ENCODE data around the gene DMKN.
"Not testable (repeated sequence)": the region's sequence is repeated elsewhere in the genome, so short reads cannot be mapped to it uniquely, and the experiment has no call there.

The DMKN gene

DNA sequence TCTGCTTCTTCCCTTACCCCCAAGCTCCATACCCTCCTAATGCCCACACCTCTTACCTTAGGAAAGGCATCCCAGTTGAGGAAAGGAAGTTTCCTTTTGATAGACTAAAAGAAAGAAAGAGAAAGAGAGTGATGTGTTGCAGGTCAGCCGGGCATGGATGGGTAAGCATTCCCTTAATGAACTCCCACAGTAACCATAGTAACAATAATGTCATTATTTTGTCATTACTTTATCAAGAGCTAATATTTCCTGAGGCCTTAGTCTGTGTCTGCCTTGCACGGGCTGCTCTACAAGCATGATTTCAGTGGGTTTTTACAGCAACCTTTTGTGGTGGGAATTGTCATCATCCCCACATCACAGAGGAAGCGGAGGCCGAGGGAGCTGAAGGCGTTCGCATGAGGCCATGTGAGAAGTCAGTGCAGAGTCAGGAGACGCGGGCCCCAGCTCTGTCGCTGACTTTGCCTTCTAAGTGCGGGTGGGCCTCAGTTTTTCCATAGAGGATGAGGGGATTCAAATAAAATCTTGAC, 25.7 kb downstream of the DMKN start:
- DNase-seq (ENCODE audit: low read depth), result no peak
- no peak for TF ChIP-seq CTCF (IDR thresholded peaks at IDR 0.05; ENCODE audit: insufficient read depth, low read depth, low read length, missing control alignments)
- H3K4me3 ChIP-seq (ENCODE audit: low read length), result no peak overlapping the region

- no peak overlapping the region for H3K4me3 ChIP-seq (ENCODE audit: low read length)
- DNase-seq (ENCODE audit: low read depth), result no peak
- TF ChIP-seq CTCF (IDR thresholded peaks at IDR 0.05; ENCODE audit: insufficient read depth, low read depth, low read length, missing control alignments), result no peak
Measured at GRCh38 chr19:35486268-35486708, 27.2 kb downstream of the DMKN start.

- no peak overlapping the region for H3K4me3 ChIP-seq (ENCODE audit: low read length)
- TF ChIP-seq CTCF (IDR thresholded peaks at IDR 0.05; ENCODE audit: insufficient read depth, low read depth, low read length, missing control alignments), result no peak
- DNase-seq (ENCODE audit: low read depth), result no peak
Measured at GRCh38 chr19:35484252-35485036, 29.0 kb downstream of the DMKN start.

- TF ChIP-seq CTCF (IDR thresholded peaks at IDR 0.05; ENCODE audit: insufficient read depth, low read depth, low read length, missing control alignments), result no peak
- DNase-seq (ENCODE audit: low read depth), result no peak
- H3K4me3 ChIP-seq (ENCODE audit: low read length), result no peak overlapping the region
Measured at GRCh38 chr19:35483089-35483488, 30.4 kb downstream of the DMKN start.

GRCh38 chr19:35478794-35479677, 34.4 kb downstream of the DMKN start:
- TF ChIP-seq CTCF (IDR thresholded peaks at IDR 0.05; ENCODE audit: insufficient read depth, low read depth, low read length, missing control alignments), result peak; percentile 35
- peak; percentile 53 for DNase-seq (ENCODE audit: low read depth)
- no peak overlapping the region for H3K4me3 ChIP-seq (ENCODE audit: low read length)

DNA sequence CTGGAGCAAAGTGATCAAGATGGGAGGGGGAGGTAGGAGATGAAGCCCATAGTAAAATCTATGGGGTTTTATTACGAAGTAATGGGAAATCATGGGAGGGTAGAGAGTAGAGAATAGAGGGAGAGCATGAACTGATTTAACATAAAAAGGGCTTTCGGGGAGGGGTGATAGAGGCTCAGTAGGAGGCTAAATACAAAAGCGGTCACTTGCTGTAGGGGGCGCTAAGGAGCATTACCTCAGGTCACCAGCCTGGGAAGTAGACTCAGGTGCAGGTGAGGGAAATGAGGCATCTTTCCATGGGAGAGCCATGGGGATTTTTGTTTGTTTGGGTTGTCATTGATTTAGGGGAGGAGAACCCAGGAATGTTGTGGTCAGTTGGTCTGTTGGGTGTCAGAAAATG, 37.3 kb downstream of the DMKN start:
- H3K4me3 ChIP-seq (ENCODE audit: low read length), result no peak overlapping the region
- no peak for DNase-seq (ENCODE audit: low read depth)
- no peak for TF ChIP-seq CTCF (IDR thresholded peaks at IDR 0.05; ENCODE audit: insufficient read depth, low read depth, low read length, missing control alignments)

DNA sequence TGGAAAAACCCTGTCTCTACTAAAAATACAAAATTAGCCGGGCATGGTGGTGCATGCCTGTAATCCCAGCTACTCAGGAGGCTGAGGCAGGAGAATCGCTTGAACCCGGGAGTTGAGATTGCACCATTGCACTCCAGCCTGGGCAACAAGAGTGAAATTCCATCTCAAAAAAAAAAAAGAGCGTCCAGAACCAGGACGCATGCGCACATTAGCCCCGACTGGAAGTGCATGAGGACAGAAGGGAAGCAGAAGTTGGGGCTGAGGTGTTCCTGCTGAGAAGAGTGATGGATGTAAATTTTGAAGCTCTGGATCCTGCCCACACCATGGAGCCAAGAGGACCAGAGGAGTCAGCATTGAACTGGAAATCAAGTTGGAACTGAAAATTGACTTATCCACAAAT, 38.9 kb downstream of the DMKN start:
- DNase-seq (ENCODE audit: low read depth); H3K4me3 ChIP-seq (ENCODE audit: low read length): not testable (repeated sequence)
